ENCODE data around the gene DEFB128. TPM values are rescaled to one million over a fixed set of nuclear protein-coding genes. Genes with fewer than 3 reads are reported as not detected.
"Not testable (repeated sequence)": the region's sequence is repeated elsewhere in the genome, so short reads cannot be mapped to it uniquely, and the experiment has no call there.

Gene DEFB128
- polyA plus RNA-seq, 2 donors: not detected

GRCh38 chr20:217266-217665 is 27.8 kb upstream of the DEFB128 start:
- Histone ChIP-seq H3K9me3 (ENCODE audit: control insufficient read depth in 2 of 2, insufficient read depth in 1 of 2, low read depth in 1 of 2, low read length in 1 of 2) (no peaks in the 10 kb centered on the region), H3K27me3 (ENCODE audit: control insufficient read depth in 1 of 2, insufficient read depth in 2 of 2, low read length in 2 of 2) (no peaks in the 10 kb centered on the region), H3K27ac (ENCODE audit: low read depth in 2 of 2, low read length in 1 of 2) (no peak overlapping the region), H3K36me3 (ENCODE audit: control insufficient read depth in 2 of 2, insufficient read depth in 2 of 2, low read length in 1 of 2) (no peaks in the 10 kb centered on the region), H3K4me3 (ENCODE audit: low read depth in 1 of 2, low read length in 2 of 2) (no peak overlapping the region), H3K4me1 (ENCODE audit: control insufficient read depth in 2 of 2, insufficient read depth in 2 of 2, low read length in 1 of 2) (no peaks in the 10 kb centered on the region)
- WGBS, 2 donors: 64 to 70% methylated on average over 1 of the region's 1 CpG

GRCh38 chr20:215796-216195 is 26.3 kb upstream of the DEFB128 start:
- no peaks in the 10 kb centered on the region for H3K9me3 ChIP-seq (ENCODE audit: control insufficient read depth in 2 of 2, insufficient read depth in 1 of 2, low read depth in 1 of 2, low read length in 1 of 2)
- no peaks in the 10 kb centered on the region for H3K27me3 ChIP-seq (ENCODE audit: control insufficient read depth in 1 of 2, insufficient read depth in 2 of 2, low read length in 2 of 2)
- no peak overlapping the region for H3K27ac ChIP-seq (ENCODE audit: low read depth in 2 of 2, low read length in 1 of 2)
- WGBS, 2 donors: 73 to 78% methylated on average over 1 of the region's 1 CpG
- H3K4me1 ChIP-seq (ENCODE audit: control insufficient read depth in 2 of 2, insufficient read depth in 2 of 2, low read length in 1 of 2): no peaks in the 10 kb centered on the region
- H3K4me3 ChIP-seq (ENCODE audit: low read depth in 1 of 2, low read length in 2 of 2): no peak overlapping the region
- H3K36me3 ChIP-seq (ENCODE audit: control insufficient read depth in 2 of 2, insufficient read depth in 2 of 2, low read length in 1 of 2): no peaks in the 10 kb centered on the region

GRCh38 chr20:214383-214782 is 24.9 kb upstream of the DEFB128 start:
- Histone ChIP-seq H3K27me3 (ENCODE audit: control insufficient read depth in 1 of 2, insufficient read depth in 2 of 2, low read length in 2 of 2) (no peaks in the 10 kb centered on the region), H3K4me3 (ENCODE audit: low read depth in 1 of 2, low read length in 2 of 2) (no peak overlapping the region), H3K27ac (ENCODE audit: low read depth in 2 of 2, low read length in 1 of 2) (no peak overlapping the region), H3K4me1 (ENCODE audit: control insufficient read depth in 2 of 2, insufficient read depth in 2 of 2, low read length in 1 of 2) (no peaks in the 10 kb centered on the region), H3K9me3 (ENCODE audit: control insufficient read depth in 2 of 2, insufficient read depth in 1 of 2, low read depth in 1 of 2, low read length in 1 of 2) (no peaks in the 10 kb centered on the region), H3K36me3 (ENCODE audit: control insufficient read depth in 2 of 2, insufficient read depth in 2 of 2, low read length in 1 of 2) (no peaks in the 10 kb centered on the region)
- WGBS, 2 donors: 78% methylated on average over 2 of the region's 2 CpGs

GRCh38 chr20:210809-211502 is 21.4 kb upstream of the DEFB128 start:
- Histone ChIP-seq H3K27me3 (ENCODE audit: control insufficient read depth in 1 of 2, insufficient read depth in 2 of 2, low read length in 2 of 2) (no peaks in the 10 kb centered on the region), H3K9me3 (ENCODE audit: control insufficient read depth in 2 of 2, insufficient read depth in 1 of 2, low read depth in 1 of 2, low read length in 1 of 2) (no peaks in the 10 kb centered on the region), H3K4me3 (ENCODE audit: low read depth in 1 of 2, low read length in 2 of 2) (no peak overlapping the region), H3K36me3 (ENCODE audit: control insufficient read depth in 2 of 2, insufficient read depth in 2 of 2, low read length in 1 of 2) (no peaks in the 10 kb centered on the region), H3K27ac (ENCODE audit: low read depth in 2 of 2, low read length in 1 of 2) (no peak overlapping the region), H3K4me1 (ENCODE audit: control insufficient read depth in 2 of 2, insufficient read depth in 2 of 2, low read length in 1 of 2) (no peaks in the 10 kb centered on the region)
- WGBS, 2 donors: 45 to 62% methylated on average over 7 of the region's 7 CpGs

- H3K4me3 ChIP-seq (ENCODE audit: low read depth in 1 of 2, low read length in 2 of 2): no peak overlapping the region
- WGBS, 2 donors: 19 to 20% methylated on average over 5 of the region's 5 CpGs
- H3K4me1 ChIP-seq (ENCODE audit: control insufficient read depth in 2 of 2, insufficient read depth in 2 of 2, low read length in 1 of 2): no peaks in the 10 kb centered on the region
- H3K9me3 ChIP-seq (ENCODE audit: control insufficient read depth in 2 of 2, insufficient read depth in 1 of 2, low read depth in 1 of 2, low read length in 1 of 2): no peaks in the 10 kb centered on the region
- no peak overlapping the region for H3K27ac ChIP-seq (ENCODE audit: low read depth in 2 of 2, low read length in 1 of 2)
- H3K27me3 ChIP-seq (ENCODE audit: control insufficient read depth in 1 of 2, insufficient read depth in 2 of 2, low read length in 2 of 2): no peaks in the 10 kb centered on the region
- no peaks in the 10 kb centered on the region for H3K36me3 ChIP-seq (ENCODE audit: control insufficient read depth in 2 of 2, insufficient read depth in 2 of 2, low read length in 1 of 2)
Observed at GRCh38 chr20:208942-209566, 19.5 kb upstream of the DEFB128 start.

- WGBS, 2 donors: 70 to 76% methylated on average over 4 of the region's 4 CpGs
- not testable (repeated sequence) for H3K4me1 ChIP-seq (ENCODE audit: control insufficient read depth in 2 of 2, insufficient read depth in 2 of 2, low read length in 1 of 2); H3K27ac ChIP-seq (ENCODE audit: low read depth in 2 of 2, low read length in 1 of 2); H3K4me3 ChIP-seq (ENCODE audit: low read depth in 1 of 2, low read length in 2 of 2); H3K36me3 ChIP-seq (ENCODE audit: control insufficient read depth in 2 of 2, insufficient read depth in 2 of 2, low read length in 1 of 2); H3K9me3 ChIP-seq (ENCODE audit: control insufficient read depth in 2 of 2, insufficient read depth in 1 of 2, low read depth in 1 of 2, low read length in 1 of 2); H3K27me3 ChIP-seq (ENCODE audit: control insufficient read depth in 1 of 2, insufficient read depth in 2 of 2, low read length in 2 of 2)
Observed at GRCh38 chr20:203630-204029, 14.1 kb upstream of the DEFB128 start.

GRCh38 chr20:199996-200395 is 10.5 kb upstream of the DEFB128 start:
- H3K27ac ChIP-seq (ENCODE audit: low read depth in 2 of 2, low read length in 1 of 2): no peak overlapping the region
- no peaks in the 10 kb centered on the region for H3K36me3 ChIP-seq (ENCODE audit: control insufficient read depth in 2 of 2, insufficient read depth in 2 of 2, low read length in 1 of 2)
- no peaks in the 10 kb centered on the region for H3K9me3 ChIP-seq (ENCODE audit: control insufficient read depth in 2 of 2, insufficient read depth in 1 of 2, low read depth in 1 of 2, low read length in 1 of 2)
- 58 to 59% methylated on average over 4 of the region's 4 CpGs for WGBS, 2 donors
- no peaks in the 10 kb centered on the region for H3K27me3 ChIP-seq (ENCODE audit: control insufficient read depth in 1 of 2, insufficient read depth in 2 of 2, low read length in 2 of 2)
- no peak overlapping the region for H3K4me3 ChIP-seq (ENCODE audit: low read depth in 1 of 2, low read length in 2 of 2)
- no peaks in the 10 kb centered on the region for H3K4me1 ChIP-seq (ENCODE audit: control insufficient read depth in 2 of 2, insufficient read depth in 2 of 2, low read length in 1 of 2)

- Histone ChIP-seq H3K36me3 (ENCODE audit: control insufficient read depth in 2 of 2, insufficient read depth in 2 of 2, low read length in 1 of 2) (no peaks in the 10 kb centered on the region), H3K27ac (ENCODE audit: low read depth in 2 of 2, low read length in 1 of 2) (no peak overlapping the region), H3K27me3 (ENCODE audit: control insufficient read depth in 1 of 2, insufficient read depth in 2 of 2, low read length in 2 of 2) (no peaks in the 10 kb centered on the region), H3K4me3 (ENCODE audit: low read depth in 1 of 2, low read length in 2 of 2) (no peak overlapping the region), H3K4me1 (ENCODE audit: control insufficient read depth in 2 of 2, insufficient read depth in 2 of 2, low read length in 1 of 2) (no peaks in the 10 kb centered on the region), H3K9me3 (ENCODE audit: control insufficient read depth in 2 of 2, insufficient read depth in 1 of 2, low read depth in 1 of 2, low read length in 1 of 2) (no peaks in the 10 kb centered on the region)
- 77 to 80% methylated on average over 1 of the region's 1 CpG for WGBS, 2 donors
Observed at GRCh38 chr20:198225-198624, 8.7 kb upstream of the DEFB128 start.

GRCh38 chr20:187733-188132 is 1.8 kb downstream of the DEFB128 start:
- no peaks in the 10 kb centered on the region for H3K36me3 ChIP-seq (ENCODE audit: control insufficient read depth in 2 of 2, insufficient read depth in 2 of 2, low read length in 1 of 2)
- peaks cover 0 to 3% of the 10 kb centered on the region in 2 donors for H3K9me3 ChIP-seq (ENCODE audit: control insufficient read depth in 2 of 2, insufficient read depth in 1 of 2, low read depth in 1 of 2, low read length in 1 of 2)
- no peak overlapping the region for H3K27ac ChIP-seq (ENCODE audit: low read depth in 2 of 2, low read length in 1 of 2)
- no peak overlapping the region for H3K4me3 ChIP-seq (ENCODE audit: low read depth in 1 of 2, low read length in 2 of 2)
- whole genome bisulfite sequencing, 2 donors: 57 to 76% methylated on average over 2 of the region's 2 CpGs
- no peaks in the 10 kb centered on the region for H3K4me1 ChIP-seq (ENCODE audit: control insufficient read depth in 2 of 2, insufficient read depth in 2 of 2, low read length in 1 of 2)
- no peaks in the 10 kb centered on the region for H3K27me3 ChIP-seq (ENCODE audit: control insufficient read depth in 1 of 2, insufficient read depth in 2 of 2, low read length in 2 of 2)

- Histone ChIP-seq H3K9me3 (ENCODE audit: control insufficient read depth in 2 of 2, insufficient read depth in 1 of 2, low read depth in 1 of 2, low read length in 1 of 2) (no peaks in the 10 kb centered on the region), H3K4me3 (ENCODE audit: low read depth in 1 of 2, low read length in 2 of 2) (no peak overlapping the region), H3K4me1 (ENCODE audit: control insufficient read depth in 2 of 2, insufficient read depth in 2 of 2, low read length in 1 of 2) (no peaks in the 10 kb centered on the region), H3K36me3 (ENCODE audit: control insufficient read depth in 2 of 2, insufficient read depth in 2 of 2, low read length in 1 of 2) (no peaks in the 10 kb centered on the region), H3K27ac (ENCODE audit: low read depth in 2 of 2, low read length in 1 of 2) (no peak overlapping the region), H3K27me3 (ENCODE audit: control insufficient read depth in 1 of 2, insufficient read depth in 2 of 2, low read length in 2 of 2) (no peaks in the 10 kb centered on the region)
- 55 to 57% methylated on average over 2 of the region's 2 CpGs for WGBS, 2 donors
Observed at GRCh38 chr20:184288-184687, 5.2 kb downstream of the DEFB128 start.

All from esophagus (tissue), 2 donors.